Endothelial cell of umbilical vein (primary cell): ENCODE data around the gene LCA5L. TPM values are rescaled to one million over a fixed set of nuclear protein-coding genes. Genes with fewer than 3 reads are reported as not detected.

ENCODE experiments used
- BruUV-seq: library from RNA; stranded (reverse); fragments of 400-500 nt; replicated peaks from 2 replicates; lab custom pipeline; 2021; lab: Mats Ljungman, UMichigan
- CTCF ChIA-PET: fragments of 300-600, 350-600 bp; sonication (Branson Sonifier 250); formaldehyde crosslinking; loops from one replicate; lab custom pipeline; 2021; ENCODE audit warnings: antibody characterized with exemption, inconsistent platforms; lab: Charles Lee
- POLR2A ChIA-PET: fragments of 300-600, 350-600 bp; sonication (Branson Sonifier 250); formaldehyde crosslinking; loops from one replicate; lab custom pipeline; 2021; ENCODE audit warnings: antibody characterized with exemption, inconsistent platforms; lab: Charles Lee
- DNase-seq: peaks from one replicate; pipeline ENCODE4 v3.0.0-alpha.2; 2011; ENCODE audit warnings: low read depth, low spot score
- FAIRE-seq: peaks from 2 replicates; lab custom pipeline; 2011; peaks lifted over from hg19 to GRCh38; lab: Jason Lieb, UNC
- H2AFZ ChIP-seq: 2 replicates; pipeline ENCODE4 v1.6.0; 2012; ENCODE audit warnings: low read depth, low read length, control low read depth, inconsistent platforms
- H3K27ac ChIP-seq: 2 replicates; pipeline ENCODE4 v1.5.1; 2011; ENCODE audit warnings: low read depth, mild to moderate bottlenecking, control low read depth, low read length, moderate library complexity; ENCODE audit not compliant: insufficient read depth
- H3K27me3 ChIP-seq, 2 experiments: 2 replicates each; pipeline versions ENCODE4 v1.6.0 to v1.6.1; 2011; ENCODE audit warnings: low read length in 2 of 2, mixed read lengths in 1 of 2; ENCODE audit not compliant: control insufficient read depth in 2 of 2, insufficient read depth in 2 of 2
- H3K36me3 ChIP-seq, 2 experiments: 2 replicates in 1 of 2; 3 replicates in 1 of 2; pipeline ENCODE4 v1.5.1; 2011; ENCODE audit warnings: low read length in 2 of 2, mild to moderate bottlenecking in 1 of 2, moderate library complexity in 1 of 2; ENCODE audit not compliant: control insufficient read depth in 2 of 2, insufficient read depth in 2 of 2; ENCODE audit errors: extremely low read depth in 1 of 2
- H3K4me1 ChIP-seq: 3 replicates; pipeline ENCODE4 v1.5.1; 2011; ENCODE audit warnings: mild to moderate bottlenecking, low read length; ENCODE audit not compliant: control insufficient read depth, insufficient read depth; ENCODE audit errors: extremely low read depth
- H3K4me2 ChIP-seq: 2 replicates; pipeline ENCODE4 v1.6.1; 2011; ENCODE audit warnings: low read length, control low read depth, mixed read lengths; ENCODE audit not compliant: insufficient read depth
- H3K4me3 ChIP-seq, 3 experiments: fragments of 200-600 bp in 1 of 3; sonication (generic), shearing (Covaris generic) in 1 of 3; replicated peaks in 1 of 3; 2 replicates each; pipeline ENCODE4 v1.5.1; 2011 to 2016; ENCODE audit warnings: control low read depth in 3 of 3, low read length in 3 of 3, mild to moderate bottlenecking in 2 of 3, inconsistent platforms in 1 of 3, low read depth in 1 of 3, moderate library complexity in 1 of 3; ENCODE audit not compliant: insufficient read depth in 1 of 3
- H3K79me2 ChIP-seq: 2 replicates; pipeline ENCODE4 v1.6.0; 2012; ENCODE audit warnings: low read length, inconsistent platforms; ENCODE audit not compliant: control insufficient read depth, insufficient read depth
- H3K9ac ChIP-seq: replicated peaks from 2 replicates; pipeline ENCODE3; 2011; ENCODE audit warnings: low read length, control low read depth; ENCODE audit not compliant: insufficient read depth; ENCODE audit errors: extremely low read depth
- H3K9me1 ChIP-seq: replicated peaks from 3 replicates; pipeline ENCODE4 v1.6.0; 2011; ENCODE audit warnings: mild to moderate bottlenecking, low read length; ENCODE audit not compliant: control insufficient read depth, insufficient read depth; ENCODE audit errors: extremely low read depth
- H3K9me3 ChIP-seq: replicated peaks from 2 replicates; pipeline ENCODE4 v1.5.1; 2012; ENCODE audit warnings: low read length, inconsistent platforms; ENCODE audit not compliant: control insufficient read depth, insufficient read depth
- H4K20me1 ChIP-seq: replicated peaks from 2 replicates; pipeline ENCODE3; 2011; ENCODE audit warnings: mild to moderate bottlenecking, low read length; ENCODE audit not compliant: control insufficient read depth, insufficient read depth; ENCODE audit errors: extremely low read depth
- CTCF ChIP-seq, 2 donors: IDR thresholded peaks; 1 replicate in 1 of 2; 2 replicates in 1 of 2; pipeline ENCODE4 v1.5.1; 2011; ENCODE audit warnings: low read length in 2 of 2, mild to moderate bottlenecking in 2 of 2, moderate library complexity in 2 of 2, control low read depth in 1 of 2, inconsistent platforms in 1 of 2, low read depth in 1 of 2; ENCODE audit not compliant: insufficient read depth in 1 of 2; ENCODE audit errors: extremely low read depth in 1 of 2
- EZH2 ChIP-seq: IDR thresholded peaks from 2 replicates; pipeline ENCODE4 v1.6.1; 2012; ENCODE audit warnings: borderline replicate concordance, low read depth, mild to moderate bottlenecking, moderate library complexity, low read length, inconsistent platforms; ENCODE audit not compliant: severe bottlenecking
- FOS ChIP-seq: IDR thresholded peaks from 2 replicates; pipeline ENCODE4 v1.6.1; 2011; ENCODE audit warnings: mild to moderate bottlenecking, low read length, moderate library complexity, borderline replicate concordance; ENCODE audit not compliant: insufficient read depth
- GATA2 ChIP-seq: IDR thresholded peaks from 2 replicates; pipeline ENCODE4 v1.7.0; 2011; ENCODE audit warnings: low read depth, mild to moderate bottlenecking, moderate library complexity, mixed read lengths, low read length; ENCODE audit not compliant: insufficient read length, insufficient read depth
- JUN ChIP-seq: IDR thresholded peaks from 2 replicates; pipeline ENCODE4 v1.6.1; 2011; ENCODE audit warnings: borderline replicate concordance, low read depth; ENCODE audit not compliant: insufficient read length, insufficient read depth
- MYC ChIP-seq: IDR thresholded peaks from one replicate; pipeline ENCODE4 v1.6.1; 2011; ENCODE audit warnings: mild to moderate bottlenecking, low read depth, low read length
- POLR2A ChIP-seq: IDR thresholded peaks from 2 replicates; pipeline ENCODE4 v1.6.1; 2012; ENCODE audit warnings: low read depth, mild to moderate bottlenecking, control low read depth, low read length
- POLR2AphosphoS5 ChIP-seq: IDR thresholded peaks from 2 replicates; pipeline ENCODE4 v1.6.1; 2012; ENCODE audit warnings: low read depth, mild to moderate bottlenecking, control low read depth, low read length, moderate library complexity; ENCODE audit not compliant: insufficient read depth
- dilution Hi-C: fragments of 300-500 bp; cut with MboI; formaldehyde crosslinking; loops from one replicate; pipeline ENCODE4 v1.15.0; 2019; ENCODE audit warnings: low sequenced_read_pairs; ENCODE audit not compliant: extremely low pct_ligation_motif_present
- intact Hi-C: fragments of 100-400 bp; cut with micrococcal nuclease; formaldehyde crosslinking; loops from one replicate; pipeline ENCODE4 v1.10.0; 2022
- microRNA-seq: library from miRNA; unstranded; fragments of <30 nt; microRNA quantifications from one replicate; pipeline ENCODE4 v1.2.0, GENCODE V29; 2021; ENCODE audit warnings: borderline number of aligned reads, borderline replicate concordance
- polyA plus RNA-seq, 4 experiments: library from polyadenylated mRNA; depleted of rRNA in 3 of 4; stranded (reverse) in 3 of 4; unstranded in 1 of 4; fragments of >200 nt; gene quantifications; 2 replicates each; pipeline versions ENCODE4 v1.2.1 to v1.2.3, GENCODE V29; 2011 to 2012; ENCODE audit warnings: missing spikeins in 1 of 4
- small RNA-seq: library from RNA; depleted of rRNA; stranded (forward); fragments of <200 nt; gene quantifications from one replicate; pipeline ENCODE3, GENCODE V24; 2012; ENCODE audit warnings: low replicate concordance, low read depth; ENCODE audit not compliant: insufficient read depth, insufficient read length
- total RNA-seq: library from RNA; stranded (reverse); gene quantifications from 2 replicates; pipeline ENCODE4 v1.2.3, GENCODE V29; 2021
- TF ChIP-seq, protein P1 (sequence below): IDR thresholded peaks from 2 replicates; pipeline ENCODE4 v1.6.1; 2011; ENCODE audit not compliant: insufficient read depth, insufficient read length

LCA5L gene
- total and polyA plus RNA-seq, 2 donors (not counting 3 experiments of a cell fraction or from before 2014, with no cell fraction given) = 0.26 to 1.0 TPM

GRCh38 chr21:39359382-39359781 is 86.2 kb downstream of the LCA5L start:
- Histone ChIP-seq H4K20me1 (no peaks in the 10 kb centered on the region), H3K9me1 (no peaks in the 10 kb centered on the region), H2AFZ (no peak overlapping the region), H3K9me3 (no peaks in the 10 kb centered on the region), H3K79me2 (no peaks in the 10 kb centered on the region), H3K4me3 (no peak overlapping the region), H3K4me2 (no peak overlapping the region), H3K27ac (no peak overlapping the region), H3K9ac (no peak overlapping the region), H3K36me3 (no peaks in the 10 kb centered on the region), H3K27me3 (peaks cover 3 to 10% of the 10 kb centered on the region in 2 experiments), H3K4me1 (no peaks in the 10 kb centered on the region)
- ChIA-PET POLR2A (no interaction called here), CTCF (interaction anchor here (0.6 to 1.5 kb wide), 3 partner anchors 21 to 53 kb away, joined by 3 to 4 read pairs (median 3); a partner anchor contains a TSS)
- BruUV-seq = no TSS peak
- FAIRE-seq (no peak), DNase-seq (no peak)
- dilution Hi-C loops = no loop called here
- TF ChIP-seq GATA2 = no peak
- TF ChIP-seq POLR2AphosphoS5 = no peak
- no peak for TF ChIP-seq EZH2
- no peak for TF ChIP-seq CTCF (IDR thresholded peaks at IDR 0.05; ENCODE audit: extremely low read depth in 1 of 2, insufficient read depth in 1 of 2, low read depth in 1 of 2, low read length in 2 of 2)
- no peak for TF ChIP-seq MYC
- TF ChIP-seq POLR2A = no peak
- no peak for TF ChIP-seq JUN
- no peak for TF ChIP-seq FOS
- TF ChIP-seq, protein P1, sequence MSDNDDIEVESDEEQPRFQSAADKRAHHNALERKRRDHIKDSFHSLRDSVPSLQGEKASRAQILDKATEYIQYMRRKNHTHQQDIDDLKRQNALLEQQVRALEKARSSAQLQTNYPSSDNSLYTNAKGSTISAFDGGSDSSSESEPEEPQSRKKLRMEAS = no peak
- intact Hi-C loops = no loop called here

Small RNA genes within 50 kb of the gene (microRNA-seq; reads per million reads assigned to microRNA genes)
- gene MIR6508 = not detected

Small RNA genes within 50 kb of the gene (small RNA-seq; reads per million reads assigned to genes)
- gene MIR6508 = not detected

Other genes starting within 250 kb of the LCA5L start
- gene BRWD1, start 132.1 kb downstream of the LCA5L start, total RNA-seq = 28.8 and 33.2 TPM in 2 replicates
- gene BRWD1, start 132.1 kb downstream of the LCA5L start, polyA plus RNA-seq = 4.7 and 6.1 TPM in 2 replicates
- gene HMGN1, start 96.7 kb downstream of the LCA5L start, total RNA-seq = 360 and 389 TPM in 2 replicates
- 106 and 162 TPM in 2 replicates for gene HMGN1, start 96.7 kb downstream of the LCA5L start, polyA plus RNA-seq
- gene SH3BGR, start 6.2 kb upstream of the LCA5L start, total RNA-seq = 0.42 and 1.1 TPM in 2 replicates
- 0.33 TPM in 1 of 2 replicates, not detected in the other for gene SH3BGR, start 6.2 kb upstream of the LCA5L start, polyA plus RNA-seq
- gene B3GALT5, start 167.2 kb upstream of the LCA5L start, total RNA-seq = not detected in 2 replicates
- gene B3GALT5, start 167.2 kb upstream of the LCA5L start, polyA plus RNA-seq = 0.03 and 0.04 TPM in 2 replicates